ENCODE measurements around the gene B9D2.

Gene B9D2

DNA sequence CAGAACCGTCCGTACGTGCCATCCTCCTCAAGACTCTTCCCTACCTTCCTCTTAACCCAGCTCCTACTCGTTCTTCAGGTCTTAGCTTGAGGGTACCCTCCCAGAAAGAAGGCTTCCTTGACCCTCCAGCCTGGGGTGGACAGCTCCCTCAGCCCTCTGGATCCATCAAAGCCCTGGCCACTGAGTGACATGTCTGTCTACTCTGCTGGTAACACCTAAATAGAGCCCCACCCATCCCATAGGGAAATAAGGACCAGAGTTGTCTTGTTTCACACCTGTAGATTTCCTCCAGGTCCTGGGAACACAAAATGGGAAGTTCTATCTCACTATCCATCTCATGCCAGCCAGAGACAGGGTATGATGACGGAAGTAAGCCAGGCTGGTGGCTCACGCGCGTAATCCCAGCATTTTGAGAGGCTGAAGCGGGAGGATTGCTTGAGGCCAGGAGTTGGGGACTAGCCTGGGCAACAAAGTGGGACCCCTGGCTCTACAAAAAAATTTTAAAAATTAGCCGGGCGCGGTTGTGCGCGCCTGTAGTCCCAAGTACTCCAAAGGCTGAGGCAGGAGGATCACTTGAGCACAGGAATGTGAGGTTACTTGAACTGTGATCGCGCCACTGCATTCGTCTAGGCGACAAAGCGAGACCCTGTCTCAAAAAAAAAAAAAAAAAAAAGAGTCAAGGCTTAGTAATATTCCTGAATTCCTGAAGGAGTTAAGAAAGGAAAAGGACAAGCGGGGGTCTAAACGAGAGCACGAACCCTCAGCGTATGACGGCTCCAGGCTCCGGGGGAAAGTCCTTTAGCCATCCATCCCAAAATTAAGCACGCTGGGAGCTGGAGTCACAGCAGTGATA lies 54.5 kb downstream of the B9D2 start (continued):
- TF ChIP-seq, protein P1, sequence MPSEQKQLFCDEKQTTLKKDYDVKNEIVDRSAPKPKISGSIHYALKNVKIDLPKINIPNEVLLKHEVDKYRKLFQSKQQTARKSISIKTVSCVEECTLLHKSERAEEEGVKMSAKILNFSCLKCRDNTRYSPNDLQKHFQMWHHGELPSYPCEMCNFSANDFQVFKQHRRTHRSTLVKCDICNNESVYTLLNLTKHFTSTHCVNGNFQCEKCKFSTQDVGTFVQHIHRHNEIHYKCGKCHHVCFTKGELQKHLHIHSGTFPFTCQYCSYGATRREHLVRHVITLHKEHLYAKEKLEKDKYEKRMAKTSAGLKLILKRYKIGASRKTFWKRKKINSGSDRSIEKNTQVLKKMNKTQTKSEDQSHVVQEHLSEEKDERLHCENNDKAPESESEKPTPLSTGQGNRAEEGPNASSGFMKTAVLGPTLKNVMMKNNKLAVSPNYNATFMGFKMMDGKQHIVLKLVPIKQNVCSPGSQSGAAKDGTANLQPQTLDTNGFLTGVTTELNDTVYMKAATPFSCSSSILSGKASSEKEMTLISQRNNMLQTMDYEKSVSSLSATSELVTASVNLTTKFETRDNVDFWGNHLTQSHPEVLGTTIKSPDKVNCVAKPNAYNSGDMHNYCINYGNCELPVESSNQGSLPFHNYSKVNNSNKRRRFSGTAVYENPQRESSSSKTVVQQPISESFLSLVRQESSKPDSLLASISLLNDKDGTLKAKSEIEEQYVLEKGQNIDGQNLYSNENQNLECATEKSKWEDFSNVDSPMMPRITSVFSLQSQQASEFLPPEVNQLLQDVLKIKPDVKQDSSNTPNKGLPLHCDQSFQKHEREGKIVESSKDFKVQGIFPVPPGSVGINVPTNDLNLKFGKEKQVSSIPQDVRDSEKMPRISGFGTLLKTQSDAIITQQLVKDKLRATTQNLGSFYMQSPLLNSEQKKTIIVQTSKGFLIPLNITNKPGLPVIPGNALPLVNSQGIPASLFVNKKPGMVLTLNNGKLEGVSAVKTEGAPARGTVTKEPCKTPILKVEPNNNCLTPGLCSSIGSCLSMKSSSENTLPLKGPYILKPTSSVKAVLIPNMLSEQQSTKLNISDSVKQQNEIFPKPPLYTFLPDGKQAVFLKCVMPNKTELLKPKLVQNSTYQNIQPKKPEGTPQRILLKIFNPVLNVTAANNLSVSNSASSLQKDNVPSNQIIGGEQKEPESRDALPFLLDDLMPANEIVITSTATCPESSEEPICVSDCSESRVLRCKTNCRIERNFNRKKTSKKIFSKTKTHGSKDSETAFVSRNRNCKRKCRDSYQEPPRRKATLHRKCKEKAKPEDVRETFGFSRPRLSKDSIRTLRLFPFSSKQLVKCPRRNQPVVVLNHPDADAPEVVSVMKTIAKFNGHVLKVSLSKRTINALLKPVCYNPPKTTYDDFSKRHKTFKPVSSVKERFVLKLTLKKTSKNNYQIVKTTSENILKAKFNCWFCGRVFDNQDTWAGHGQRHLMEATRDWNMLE (tag by site-specific recombination; conservative IDR thresholded peaks at IDR 0.05; ENCODE audit: low read depth), result no peak
- peak; percentile 84 for TF ChIP-seq SCRT2 (tag by site-specific recombination; IDR thresholded peaks at IDR 0.05)
- peak; percentile 93 for TF ChIP-seq ZNF146 (tag by site-specific recombination; IDR thresholded peaks at IDR 0.05)
- no peak for TF ChIP-seq ZFP69B (tag by site-specific recombination; IDR thresholded peaks at IDR 0.05)
- peak; percentile 33 for TF ChIP-seq IKZF3 (tag by site-specific recombination; IDR thresholded peaks at IDR 0.05)

DNA sequence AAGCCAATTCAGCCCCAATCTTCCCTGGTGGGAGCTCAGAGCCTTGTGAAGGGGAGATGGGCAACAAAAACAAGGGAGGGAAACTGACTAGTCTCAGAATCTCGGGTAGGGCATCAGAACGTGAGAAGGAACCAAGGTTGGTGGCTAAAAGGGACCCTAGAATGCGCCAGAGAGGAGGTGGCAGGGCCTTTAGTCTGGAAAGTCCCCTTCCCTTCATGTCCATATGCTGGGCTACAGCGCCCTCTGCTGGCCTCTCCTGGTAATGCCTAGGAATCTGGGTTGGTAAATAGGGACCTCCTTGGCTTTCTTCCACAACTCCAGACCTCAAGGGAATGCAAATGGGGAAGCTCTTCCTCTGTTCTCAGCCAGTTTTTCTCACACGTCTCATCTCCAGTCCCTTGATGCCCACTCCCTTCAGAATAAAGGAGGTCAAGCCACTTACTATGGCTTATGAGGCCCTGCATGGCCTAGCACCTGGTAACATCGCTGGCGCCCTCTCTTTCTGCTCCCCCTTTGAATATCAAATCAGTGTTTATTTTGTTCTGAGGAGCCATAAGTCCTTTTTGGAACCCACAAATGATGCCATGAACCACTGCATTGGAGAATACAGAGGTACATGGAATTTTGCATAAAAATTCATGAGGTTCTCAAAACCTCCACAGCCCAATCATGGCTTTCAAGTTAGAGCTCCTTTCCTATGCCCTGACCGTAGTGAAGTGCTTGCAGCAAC lies 55.3 kb downstream of the B9D2 start:
- peaks cover 61 to 66% of the 10 kb centered on the region in 2 experiments for H3K36me3 ChIP-seq (ENCODE audit: control insufficient read depth in 2 of 2, insufficient read depth in 1 of 2, low read length in 2 of 2)
- peaks cover 20% of the 10 kb centered on the region for H3K4me1 ChIP-seq (ENCODE audit: control insufficient read depth, insufficient read depth, low read length)
- H3K27ac ChIP-seq (ENCODE audit: extremely low read depth, low read depth, low read length), result peak overlapping the region; percentile 98
- no peaks in the 10 kb centered on the region for H3K9me3 ChIP-seq (ENCODE audit: control insufficient read depth, insufficient read depth, low read depth, low read length)
- H3K4me3 ChIP-seq (ENCODE audit: low read depth, low read length), result no peak overlapping the region
- ChIA-PET CTCF (interaction anchor here (0.6 to 5.3 kb wide), 52 partner anchors 9 to 1759 kb away, joined by 3 to 120 read pairs (median 4); partner anchors contain the start of genes B9D2, DMAC2, HNRNPUL1 and TGFB1), POLR2A (interaction anchor here (0.7 to 2.5 kb wide), 8 partner anchors 16 to 106 kb away, joined by 3 to 17 read pairs (median 3); partner anchors contain the start of genes B9D2 and HNRNPUL1)
- no peak for TF ChIP-seq ZNF560 (tag by site-specific recombination; IDR thresholded peaks at IDR 0.05; ENCODE audit: borderline replicate concordance)
- no peak for TF ChIP-seq ZNF138 (tag by site-specific recombination; IDR thresholded peaks at IDR 0.05; ENCODE audit: borderline replicate concordance)
- no peak for TF ChIP-seq ZNF354C (tag by site-specific recombination; IDR thresholded peaks at IDR 0.05; ENCODE audit: borderline replicate concordance, low read depth)
- 0 out of 2 replicates have a peak, but pooled peaks have one; percentile 37 for TF ChIP-seq ZBTB20 (tag by site-specific recombination; IDR thresholded peaks at IDR 0.05)
- no peak for TF ChIP-seq ZNF292 (tag by site-specific recombination; IDR thresholded peaks at IDR 0.05; ENCODE audit: borderline replicate concordance, low read depth)
- TF ChIP-seq ZNF155 (tag by site-specific recombination; IDR thresholded peaks at IDR 0.05), result no peak
- TF ChIP-seq, protein P2, sequence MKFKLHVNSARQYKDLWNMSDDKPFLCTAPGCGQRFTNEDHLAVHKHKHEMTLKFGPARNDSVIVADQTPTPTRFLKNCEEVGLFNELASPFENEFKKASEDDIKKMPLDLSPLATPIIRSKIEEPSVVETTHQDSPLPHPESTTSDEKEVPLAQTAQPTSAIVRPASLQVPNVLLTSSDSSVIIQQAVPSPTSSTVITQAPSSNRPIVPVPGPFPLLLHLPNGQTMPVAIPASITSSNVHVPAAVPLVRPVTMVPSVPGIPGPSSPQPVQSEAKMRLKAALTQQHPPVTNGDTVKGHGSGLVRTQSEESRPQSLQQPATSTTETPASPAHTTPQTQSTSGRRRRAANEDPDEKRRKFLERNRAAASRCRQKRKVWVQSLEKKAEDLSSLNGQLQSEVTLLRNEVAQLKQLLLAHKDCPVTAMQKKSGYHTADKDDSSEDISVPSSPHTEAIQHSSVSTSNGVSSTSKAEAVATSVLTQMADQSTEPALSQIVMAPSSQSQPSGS (tag by site-specific recombination; IDR thresholded peaks at IDR 0.05; ENCODE audit: low read depth), result no peak
- TF ChIP-seq, protein P3, sequence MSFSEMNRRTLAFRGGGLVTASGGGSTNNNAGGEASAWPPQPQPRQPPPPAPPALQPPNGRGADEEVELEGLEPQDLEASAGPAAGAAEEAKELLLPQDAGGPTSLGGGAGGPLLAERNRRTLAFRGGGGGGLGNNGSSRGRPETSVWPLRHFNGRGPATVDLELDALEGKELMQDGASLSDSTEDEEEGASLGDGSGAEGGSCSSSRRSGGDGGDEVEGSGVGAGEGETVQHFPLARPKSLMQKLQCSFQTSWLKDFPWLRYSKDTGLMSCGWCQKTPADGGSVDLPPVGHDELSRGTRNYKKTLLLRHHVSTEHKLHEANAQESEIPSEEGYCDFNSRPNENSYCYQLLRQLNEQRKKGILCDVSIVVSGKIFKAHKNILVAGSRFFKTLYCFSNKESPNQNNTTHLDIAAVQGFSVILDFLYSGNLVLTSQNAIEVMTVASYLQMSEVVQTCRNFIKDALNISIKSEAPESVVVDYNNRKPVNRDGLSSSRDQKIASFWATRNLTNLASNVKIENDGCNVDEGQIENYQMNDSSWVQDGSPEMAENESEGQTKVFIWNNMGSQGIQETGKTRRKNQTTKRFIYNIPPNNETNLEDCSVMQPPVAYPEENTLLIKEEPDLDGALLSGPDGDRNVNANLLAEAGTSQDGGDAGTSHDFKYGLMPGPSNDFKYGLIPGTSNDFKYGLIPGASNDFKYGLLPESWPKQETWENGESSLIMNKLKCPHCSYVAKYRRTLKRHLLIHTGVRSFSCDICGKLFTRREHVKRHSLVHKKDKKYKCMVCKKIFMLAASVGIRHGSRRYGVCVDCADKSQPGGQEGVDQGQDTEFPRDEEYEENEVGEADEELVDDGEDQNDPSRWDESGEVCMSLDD (tag by site-specific recombination; IDR thresholded peaks at IDR 0.05), result peak; percentile 48; the same call in 1 of the 2 replicates
- no peak for TF ChIP-seq ZFHX2 (tag by site-specific recombination; conservative IDR thresholded peaks at IDR 0.05)
- TF ChIP-seq, protein P1 (tag by site-specific recombination; conservative IDR thresholded peaks at IDR 0.05; ENCODE audit: low read depth), result no peak
- TF ChIP-seq ZFP3 (tag by site-specific recombination; IDR thresholded peaks at IDR 0.05; ENCODE audit: low read depth), result no peak
